ENCODE data around the gene SEMA4A.

DNA sequence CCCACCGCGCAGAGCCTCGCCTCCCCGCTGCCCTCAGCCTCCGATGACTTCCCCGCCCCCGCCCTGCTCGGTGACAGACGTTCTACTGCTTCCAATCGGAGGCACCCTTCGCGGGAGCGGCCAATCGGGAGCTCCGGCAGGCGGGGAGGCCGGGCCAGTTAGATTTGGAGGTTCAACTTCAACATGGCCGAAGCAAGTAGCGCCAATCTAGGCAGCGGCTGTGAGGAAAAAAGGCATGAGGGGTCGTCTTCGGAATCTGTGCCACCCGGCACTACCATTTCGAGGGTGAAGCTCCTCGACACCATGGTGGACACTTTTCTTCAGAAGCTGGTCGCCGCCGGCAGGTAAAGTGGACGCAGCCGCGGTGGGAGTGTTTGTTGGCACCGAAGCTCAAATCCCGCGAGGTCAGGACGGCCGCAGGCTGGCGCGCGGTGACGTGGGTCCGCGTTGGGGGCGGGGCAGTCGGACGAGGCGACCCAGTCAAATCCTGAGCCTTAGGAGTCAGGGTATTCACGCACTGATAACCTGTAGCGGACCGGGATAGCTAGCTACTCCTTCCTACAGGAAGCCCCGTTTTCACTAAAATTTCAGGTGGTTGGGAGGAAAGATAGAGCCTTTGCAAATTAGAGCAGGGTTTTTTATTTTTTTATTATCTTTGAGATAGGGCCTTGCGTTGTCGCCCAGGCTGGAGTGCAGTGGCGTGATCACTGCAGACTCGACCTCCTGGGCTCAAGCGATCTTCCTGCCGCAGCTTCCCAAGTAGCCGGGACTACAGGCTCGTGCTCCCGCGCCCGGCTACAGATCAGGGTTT is 59.7 kb downstream of the SEMA4A start, which contains the start of gene PMF1:
- TF ChIP-seq, protein P1, sequence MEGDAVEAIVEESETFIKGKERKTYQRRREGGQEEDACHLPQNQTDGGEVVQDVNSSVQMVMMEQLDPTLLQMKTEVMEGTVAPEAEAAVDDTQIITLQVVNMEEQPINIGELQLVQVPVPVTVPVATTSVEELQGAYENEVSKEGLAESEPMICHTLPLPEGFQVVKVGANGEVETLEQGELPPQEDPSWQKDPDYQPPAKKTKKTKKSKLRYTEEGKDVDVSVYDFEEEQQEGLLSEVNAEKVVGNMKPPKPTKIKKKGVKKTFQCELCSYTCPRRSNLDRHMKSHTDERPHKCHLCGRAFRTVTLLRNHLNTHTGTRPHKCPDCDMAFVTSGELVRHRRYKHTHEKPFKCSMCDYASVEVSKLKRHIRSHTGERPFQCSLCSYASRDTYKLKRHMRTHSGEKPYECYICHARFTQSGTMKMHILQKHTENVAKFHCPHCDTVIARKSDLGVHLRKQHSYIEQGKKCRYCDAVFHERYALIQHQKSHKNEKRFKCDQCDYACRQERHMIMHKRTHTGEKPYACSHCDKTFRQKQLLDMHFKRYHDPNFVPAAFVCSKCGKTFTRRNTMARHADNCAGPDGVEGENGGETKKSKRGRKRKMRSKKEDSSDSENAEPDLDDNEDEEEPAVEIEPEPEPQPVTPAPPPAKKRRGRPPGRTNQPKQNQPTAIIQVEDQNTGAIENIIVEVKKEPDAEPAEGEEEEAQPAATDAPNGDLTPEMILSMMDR (IDR thresholded peaks at IDR 0.05; ENCODE audit: low read depth, low read length, poor library complexity, severe bottlenecking), result no peak
- no peak for TF ChIP-seq EZH2phosphoT487 (IDR thresholded peaks at IDR 0.05; ENCODE audit: borderline replicate concordance, low read length)

Measured in DOHH2 (cell line).